Activated CD4-positive, alpha-beta T cell treated with anti-CD3 and anti-CD28 coated beads for 36 hours (primary cell): ENCODE data around the gene SSX4B. TPM values are rescaled to one million over a fixed set of nuclear protein-coding genes. Genes with fewer than 3 reads are reported as not detected.
"Not testable (repeated sequence)": the region's sequence is repeated elsewhere in the genome, so short reads cannot be mapped to it uniquely, and the experiment has no call there.

Experiments
- ATAC-seq: fragments of 200-7000 bp; cut with Tn5 transposase; one replicate; pipeline ENCODE4 v1.10.0; 2021; ENCODE audit warnings: mild to moderate bottlenecking, moderate library complexity
- CTCF ChIA-PET: fragments of 350-600 bp; sonication (Branson Sonifier 250); formaldehyde crosslinking; loops from one replicate; lab custom pipeline; 2021; ENCODE audit warnings: antibody characterized with exemption; lab: Charles Lee
- POLR2A ChIA-PET: fragments of 350-600 bp; sonication (Branson Sonifier 250); formaldehyde crosslinking; loops from one replicate; lab custom pipeline; 2021; ENCODE audit warnings: antibody characterized with exemption, inconsistent platforms; lab: Charles Lee
- DNase-seq: peaks from one replicate; pipeline ENCODE4 v3.0.0-alpha.2; 2020
- H3K27ac Mint-ChIP-seq: one replicate; pipeline ENCODE4 v1.8.0; 2021; ENCODE audit warnings: mixed read lengths
- H3K27me3 Mint-ChIP-seq: one replicate; pipeline ENCODE4 v1.8.0; 2021; ENCODE audit warnings: mixed read lengths
- H3K36me3 Mint-ChIP-seq: one replicate; pipeline ENCODE4 v1.8.0; 2021; ENCODE audit warnings: low read depth, mixed read lengths
- H3K4me1 Mint-ChIP-seq: one replicate; pipeline ENCODE4 v1.8.0; 2021; ENCODE audit warnings: mixed read lengths
- H3K4me3 Mint-ChIP-seq: one replicate; pipeline ENCODE4 v1.8.0; 2021; ENCODE audit warnings: mild to moderate bottlenecking, moderate library complexity, mixed read lengths
- H3K9me3 Mint-ChIP-seq: one replicate; pipeline ENCODE4 v1.8.0; 2021; ENCODE audit warnings: low read depth, mixed read lengths
- intact Hi-C, 2 experiments: fragments of 100-400 bp; cut with DNase I in 1 of 2; cut with micrococcal nuclease in 1 of 2; formaldehyde crosslinking; loops; one replicate each; pipeline versions ENCODE4 v1.14.2 to v1.15.1; 2022 to 2024; cut with DNase I, micrococcal nuclease
- total RNA-seq, 2 experiments: library from RNA; stranded (reverse); gene quantifications; one replicate each; pipeline ENCODE4 v1.2.3, GENCODE V29; 2021

SSX4B gene
- total RNA-seq: not detected

- POLR2A ChIA-PET, ATAC-seq, H3K4me1 Mint-ChIP-seq, CTCF ChIA-PET, H3K27me3 Mint-ChIP-seq, H3K9me3 Mint-ChIP-seq, H3K36me3 Mint-ChIP-seq, DNase-seq, H3K27ac Mint-ChIP-seq, intact Hi-C loops, H3K4me3 Mint-ChIP-seq: not testable (repeated sequence)
Measured at GRCh38 chrX:48411860-48412259, at the start of gene SSX4B. Gene SSX4B (minus strand): TSS chrX:48411960. CDS start chrX:48411372, 588 bp downstream.

- Mint-ChIP-seq H3K27ac (no peak overlapping the region), H3K4me1 (peaks cover 31% of the 10 kb centered on the region), H3K36me3 (peaks cover 48% of the 10 kb centered on the region), H3K4me3 (no peak overlapping the region), H3K27me3 (no peaks in the 10 kb centered on the region), H3K9me3 (no peaks in the 10 kb centered on the region)
- ChIA-PET POLR2A (no interaction called here), CTCF (no interaction called here)
- DNase-seq (no peak), ATAC-seq (no peak)
- intact Hi-C loops: no loop called here
Measured at GRCh38 chrX:48460606-48461005, 48.8 kb upstream of the SSX4B start.

- Mint-ChIP-seq H3K4me3 (no peak overlapping the region), H3K36me3 (peaks cover 42% of the 10 kb centered on the region), H3K9me3 (no peaks in the 10 kb centered on the region), H3K4me1 (peaks cover 25% of the 10 kb centered on the region), H3K27ac (no peak overlapping the region), H3K27me3 (no peaks in the 10 kb centered on the region)
- intact Hi-C loops: no loop called here
- CTCF ChIA-PET: no interaction called here
- ATAC-seq (no peak), DNase-seq (no peak)
- POLR2A ChIA-PET: no interaction called here
Measured at GRCh38 chrX:48460031-48460430, 48.3 kb upstream of the SSX4B start.

- H3K36me3 Mint-ChIP-seq: peaks cover 41% of the 10 kb centered on the region
- no peak overlapping the region for H3K27ac Mint-ChIP-seq
- no peaks in the 10 kb centered on the region for H3K9me3 Mint-ChIP-seq
- CTCF ChIA-PET: no interaction called here
- ATAC-seq (no peak), DNase-seq (no peak)
- H3K4me3 Mint-ChIP-seq: no peak overlapping the region
- no peaks in the 10 kb centered on the region for H3K27me3 Mint-ChIP-seq
- intact Hi-C loops: no loop called here
- peaks cover 21% of the 10 kb centered on the region for H3K4me1 Mint-ChIP-seq
- POLR2A ChIA-PET: no interaction called here
Measured at GRCh38 chrX:48459483-48459882, 47.7 kb upstream of the SSX4B start.

GRCh38 chrX:48458711-48459110, 47.0 kb upstream of the SSX4B start:
- H3K9me3 Mint-ChIP-seq: no peaks in the 10 kb centered on the region
- intact Hi-C loops: no loop called here
- CTCF ChIA-PET: no interaction called here
- peaks cover 14% of the 10 kb centered on the region for H3K4me1 Mint-ChIP-seq
- ATAC-seq (no peak), DNase-seq (no peak)
- peaks cover 34% of the 10 kb centered on the region for H3K36me3 Mint-ChIP-seq
- H3K27me3 Mint-ChIP-seq: no peaks in the 10 kb centered on the region
- POLR2A ChIA-PET: no interaction called here
- no peak overlapping the region for H3K27ac Mint-ChIP-seq
- H3K4me3 Mint-ChIP-seq: no peak overlapping the region

- Mint-ChIP-seq H3K4me1 (peaks cover 5% of the 10 kb centered on the region), H3K4me3 (no peak overlapping the region), H3K27ac (no peak overlapping the region), H3K9me3 (no peaks in the 10 kb centered on the region), H3K36me3 (peaks cover 24% of the 10 kb centered on the region), H3K27me3 (no peaks in the 10 kb centered on the region)
- intact Hi-C loops: no loop called here
- CTCF ChIA-PET: interaction anchor here (0.6 kb wide), 1 partner anchor 27 kb away, joined by 4 read pairs; no protein-coding TSS in a partner anchor
- DNase-seq (no peak), ATAC-seq (no peak)
- POLR2A ChIA-PET: interaction anchor here (0.6 kb wide), 1 partner anchor 117 kb away, joined by 3 read pairs; the partner anchor contains the start of gene RBM3
Measured at GRCh38 chrX:48456628-48457331, 45.0 kb upstream of the SSX4B start.

- no peaks in the 10 kb centered on the region for H3K27me3 Mint-ChIP-seq
- DNase-seq: no peak
- no peak overlapping the region for H3K4me3 Mint-ChIP-seq
- H3K36me3 Mint-ChIP-seq: no peaks in the 10 kb centered on the region
- intact Hi-C loops: no loop called here
- POLR2A ChIA-PET: no interaction called here
- no peaks in the 10 kb centered on the region for H3K4me1 Mint-ChIP-seq
- CTCF ChIA-PET: no interaction called here
- no peaks in the 10 kb centered on the region for H3K9me3 Mint-ChIP-seq
- no peak overlapping the region for H3K27ac Mint-ChIP-seq
- ATAC-seq: no peak
Measured at GRCh38 chrX:48451708-48452107, 39.9 kb upstream of the SSX4B start.

GRCh38 chrX:48450076-48450475, 38.3 kb upstream of the SSX4B start:
- DNase-seq (no peak), ATAC-seq (no peak)
- Mint-ChIP-seq H3K4me3 (no peak overlapping the region), H3K27ac (no peak overlapping the region), H3K4me1 (no peaks in the 10 kb centered on the region), H3K9me3 (no peaks in the 10 kb centered on the region), H3K27me3 (no peaks in the 10 kb centered on the region), H3K36me3 (no peaks in the 10 kb centered on the region)
- CTCF ChIA-PET: interaction anchor here (0.7 kb wide), 1 partner anchor 155 kb away, joined by 3 read pairs; no protein-coding TSS in a partner anchor
- POLR2A ChIA-PET: no interaction called here
- intact Hi-C loops: no loop called here

- H3K4me1 Mint-ChIP-seq, H3K4me3 Mint-ChIP-seq, DNase-seq, POLR2A ChIA-PET, ATAC-seq, CTCF ChIA-PET, intact Hi-C loops, H3K27me3 Mint-ChIP-seq, H3K9me3 Mint-ChIP-seq, H3K27ac Mint-ChIP-seq, H3K36me3 Mint-ChIP-seq: not testable (repeated sequence)
Measured at GRCh38 chrX:48447201-48447600, 35.4 kb upstream of the SSX4B start.

GRCh38 chrX:48433713-48434112, 22.0 kb upstream of the SSX4B start:
- intact Hi-C loops, H3K27ac Mint-ChIP-seq, ATAC-seq, H3K27me3 Mint-ChIP-seq, CTCF ChIA-PET, H3K4me1 Mint-ChIP-seq, H3K4me3 Mint-ChIP-seq, POLR2A ChIA-PET, H3K36me3 Mint-ChIP-seq, H3K9me3 Mint-ChIP-seq: not testable (repeated sequence)
- peak; percentile 15 for DNase-seq

- H3K27ac Mint-ChIP-seq, H3K27me3 Mint-ChIP-seq, CTCF ChIA-PET, POLR2A ChIA-PET, H3K4me3 Mint-ChIP-seq, DNase-seq, H3K36me3 Mint-ChIP-seq, H3K9me3 Mint-ChIP-seq, ATAC-seq, intact Hi-C loops: not testable (repeated sequence)
- peaks cover 10% of the 10 kb centered on the region for H3K4me1 Mint-ChIP-seq
Measured at GRCh38 chrX:48430166-48430565, 18.4 kb upstream of the SSX4B start.

- POLR2A ChIA-PET, CTCF ChIA-PET, ATAC-seq, H3K36me3 Mint-ChIP-seq, intact Hi-C loops, H3K27me3 Mint-ChIP-seq, H3K4me3 Mint-ChIP-seq, H3K9me3 Mint-ChIP-seq, H3K27ac Mint-ChIP-seq, DNase-seq: not testable (repeated sequence)
- peaks cover 10% of the 10 kb centered on the region for H3K4me1 Mint-ChIP-seq
Measured at GRCh38 chrX:48429606-48430005, 17.8 kb upstream of the SSX4B start.
